Measurements from ENCODE around the gene SPEN. TPM values are rescaled to one million over a fixed set of nuclear protein-coding genes. Genes with fewer than 3 reads are reported as not detected.
A peak's percentile ranks its signal among the peaks of the same experiment; 100 is the strongest.

SPEN gene
- total and polyA plus RNA-seq, 9 of the 15 experiments (the other 6 are each of a cell fraction or from before 2014, with no cell fraction given) = 5.7 to 87.5 (median 27.2) TPM

DNA sequence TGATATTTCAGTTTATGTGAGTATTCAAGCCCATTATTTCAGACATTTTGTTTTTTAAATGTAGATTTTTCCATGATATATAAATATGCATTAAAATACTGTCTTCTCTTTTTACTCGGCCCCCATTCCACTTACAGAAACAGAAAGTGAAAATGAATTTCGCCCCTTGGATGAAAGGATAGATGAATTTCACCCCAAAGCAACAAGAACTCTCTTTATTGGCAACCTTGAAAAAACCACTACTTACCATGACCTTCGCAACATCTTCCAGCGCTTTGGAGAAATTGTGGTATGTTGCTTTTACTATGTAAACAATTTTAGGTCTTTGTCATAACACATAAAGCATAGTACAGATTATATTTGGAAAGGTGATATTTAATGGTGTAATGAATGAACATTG lies 68.5 kb downstream of the SPEN start (continued):
- TF ChIP-seq, protein P1, sequence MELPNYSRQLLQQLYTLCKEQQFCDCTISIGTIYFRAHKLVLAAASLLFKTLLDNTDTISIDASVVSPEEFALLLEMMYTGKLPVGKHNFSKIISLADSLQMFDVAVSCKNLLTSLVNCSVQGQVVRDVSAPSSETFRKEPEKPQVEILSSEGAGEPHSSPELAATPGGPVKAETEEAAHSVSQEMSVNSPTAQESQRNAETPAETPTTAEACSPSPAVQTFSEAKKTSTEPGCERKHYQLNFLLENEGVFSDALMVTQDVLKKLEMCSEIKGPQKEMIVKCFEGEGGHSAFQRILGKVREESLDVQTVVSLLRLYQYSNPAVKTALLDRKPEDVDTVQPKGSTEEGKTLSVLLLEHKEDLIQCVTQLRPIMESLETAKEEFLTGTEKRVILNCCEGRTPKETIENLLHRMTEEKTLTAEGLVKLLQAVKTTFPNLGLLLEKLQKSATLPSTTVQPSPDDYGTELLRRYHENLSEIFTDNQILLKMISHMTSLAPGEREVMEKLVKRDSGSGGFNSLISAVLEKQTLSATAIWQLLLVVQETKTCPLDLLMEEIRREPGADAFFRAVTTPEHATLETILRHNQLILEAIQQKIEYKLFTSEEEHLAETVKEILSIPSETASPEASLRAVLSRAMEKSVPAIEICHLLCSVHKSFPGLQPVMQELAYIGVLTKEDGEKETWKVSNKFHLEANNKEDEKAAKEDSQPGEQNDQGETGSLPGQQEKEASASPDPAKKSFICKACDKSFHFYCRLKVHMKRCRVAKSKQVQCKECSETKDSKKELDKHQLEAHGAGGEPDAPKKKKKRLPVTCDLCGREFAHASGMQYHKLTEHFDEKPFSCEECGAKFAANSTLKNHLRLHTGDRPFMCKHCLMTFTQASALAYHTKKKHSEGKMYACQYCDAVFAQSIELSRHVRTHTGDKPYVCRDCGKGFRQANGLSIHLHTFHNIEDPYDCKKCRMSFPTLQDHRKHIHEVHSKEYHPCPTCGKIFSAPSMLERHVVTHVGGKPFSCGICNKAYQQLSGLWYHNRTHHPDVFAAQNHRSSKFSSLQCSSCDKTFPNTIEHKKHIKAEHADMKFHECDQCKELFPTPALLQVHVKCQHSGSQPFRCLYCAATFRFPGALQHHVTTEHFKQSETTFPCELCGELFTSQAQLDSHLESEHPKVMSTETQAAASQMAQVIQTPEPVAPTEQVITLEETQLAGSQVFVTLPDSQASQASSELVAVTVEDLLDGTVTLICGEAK (IDR thresholded peaks at IDR 0.05) = peak; percentile 92
- TF ChIP-seq, protein P1 (CRISPR knock-in tag; IDR thresholded peaks at IDR 0.05) = no peak
- 0 out of 4 replicates have a peak, but pooled peaks of 1 of the 2 experiments have one; percentile 2 for TF ChIP-seq RAD21 (CRISPR knock-in tag; conservative IDR thresholded peaks at IDR 0.05 in 1 of 2, IDR thresholded peaks at IDR 0.05 in 1 of 2)

Measured in K562 (cell line).